Smooth muscle cell (in vitro differentiated cells): Measurements from ENCODE around the gene SAT1. TPM values are rescaled to one million over a fixed set of nuclear protein-coding genes. Genes with fewer than 3 reads are reported as not detected.

Experiments
- DNase-seq: peaks from one replicate; lab custom pipeline; 2025; ENCODE audit not compliant: unreplicated experiment; lab: John Stamatoyannopoulos, UW
- H2AFZ ChIP-seq: fragments of 200-600 bp; sonication (generic); 2 replicates; pipeline ENCODE4 v1.6.0; 2016; ENCODE audit warnings: antibody characterized with exemption, low read depth, mild to moderate bottlenecking
- H3F3A ChIP-seq: fragments of 200-600 bp; sonication (generic); 2 replicates; pipeline ENCODE4 v1.6.0; 2017; ENCODE audit warnings: antibody characterized with exemption, low read depth
- H3K27ac ChIP-seq: fragments of 200-600 bp; sonication (generic); 2 replicates; pipeline ENCODE4 v1.5.1; 2016; ENCODE audit warnings: low read depth, mild to moderate bottlenecking
- H3K27me3 ChIP-seq: fragments of 200-600 bp; sonication (generic); 2 replicates; pipeline ENCODE4 v1.6.1; 2016; ENCODE audit warnings: low read depth, mild to moderate bottlenecking
- H3K36me3 ChIP-seq: fragments of 200-600 bp; sonication (generic); 2 replicates; pipeline ENCODE4 v1.5.1; 2016; ENCODE audit warnings: low read depth
- H3K4me1 ChIP-seq: fragments of 200-600 bp; sonication (generic); 2 replicates; pipeline ENCODE4 v1.5.1; 2016; ENCODE audit warnings: low read depth
- H3K4me2 ChIP-seq: fragments of 200-600 bp; sonication (generic); 2 replicates; pipeline ENCODE4 v1.6.0; 2016; ENCODE audit warnings: mild to moderate bottlenecking
- H3K4me3 ChIP-seq: fragments of 200-600 bp; sonication (generic); 2 replicates; pipeline ENCODE4 v1.5.1; 2016; ENCODE audit warnings: mild to moderate bottlenecking
- H3K79me2 ChIP-seq: fragments of 200-600 bp; sonication (generic); 2 replicates; pipeline ENCODE4 v1.6.0; 2016; ENCODE audit warnings: low read depth, mild to moderate bottlenecking
- H3K9ac ChIP-seq: fragments of 200-600 bp; sonication (generic); 2 replicates; pipeline ENCODE4 v1.6.0; 2016; ENCODE audit warnings: low read depth
- H3K9me3 ChIP-seq: fragments of 200-600 bp; sonication (generic); replicated peaks from 2 replicates; pipeline ENCODE4 v1.5.1; 2016; ENCODE audit warnings: low read depth
- H4K20me1 ChIP-seq: fragments of 200-600 bp; sonication (generic); 2 replicates; pipeline ENCODE4 v1.6.0; 2016; ENCODE audit warnings: low read depth
- WGBS: methylation state at CpG from one replicate; pipeline ENCODE4 v1.1.7; 2016; ENCODE audit warnings: low lambda C conversion rate; 5-methylcytosine and 5-hydroxymethylcytosine counted together
- polyA plus RNA-seq: library from polyadenylated mRNA; unstranded; fragments of >200 nt; fragmentation: Nextera tagmentation; extraction: Ambion mirVana; gene quantifications from 2 replicates; pipeline ENCODE4 v1.2.1, GENCODE V29; 2016
- total RNA-seq: library from RNA; depleted of rRNA; stranded (reverse); fragments of >200 nt; gene quantifications from 2 replicates; pipeline ENCODE4 v1.2.3, GENCODE V29; 2014
- TF ChIP-seq, protein P1 (sequence below): fragments of 200-600 bp; sonication (generic); IDR thresholded peaks from 2 replicates; pipeline ENCODE4 v1.5.1; 2017; ENCODE audit warnings: borderline replicate concordance, mild to moderate bottlenecking, antibody characterized with exemption; ENCODE audit not compliant: insufficient read depth, poor library complexity, severe bottlenecking

SAT1 gene
- total and polyA plus RNA-seq, 2 experiments from 2014 or later, result 399 to 777 TPM

DNA sequence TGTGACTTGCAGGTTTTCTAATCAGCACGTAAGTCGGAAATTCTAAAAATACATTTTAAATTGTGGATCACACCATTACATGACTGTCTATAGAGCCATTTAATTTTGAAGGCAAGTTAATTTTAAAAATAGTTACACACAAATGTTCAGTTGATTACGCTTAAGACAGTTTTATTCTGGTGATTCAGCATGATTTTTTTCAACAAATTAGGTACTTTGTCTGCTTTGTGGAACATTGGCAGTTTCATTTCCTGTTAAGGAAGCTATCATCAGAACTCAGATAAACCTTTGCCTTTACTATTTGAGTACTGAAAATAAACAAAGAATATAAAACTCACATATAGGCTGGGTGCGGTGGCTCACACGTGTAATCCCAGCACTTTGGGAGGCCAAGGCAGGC, 19.5 kb downstream of the SAT1 start:
- Histone ChIP-seq H4K20me1 (no peaks in the 10 kb centered on the region), H3K27ac (no peak overlapping the region), H3K27me3 (no peaks in the 10 kb centered on the region), H3K36me3 (no peaks in the 10 kb centered on the region), H2AFZ (no peak overlapping the region), H3K9me3 (no peaks in the 10 kb centered on the region), H3K4me1 (peaks cover 28% of the 10 kb centered on the region), H3K4me2 (no peak overlapping the region), H3F3A (peaks cover 21% of the 10 kb centered on the region), H3K79me2 (no peaks in the 10 kb centered on the region), H3K4me3 (no peak overlapping the region), H3K9ac (no peak overlapping the region)
- TF ChIP-seq, protein P1, sequence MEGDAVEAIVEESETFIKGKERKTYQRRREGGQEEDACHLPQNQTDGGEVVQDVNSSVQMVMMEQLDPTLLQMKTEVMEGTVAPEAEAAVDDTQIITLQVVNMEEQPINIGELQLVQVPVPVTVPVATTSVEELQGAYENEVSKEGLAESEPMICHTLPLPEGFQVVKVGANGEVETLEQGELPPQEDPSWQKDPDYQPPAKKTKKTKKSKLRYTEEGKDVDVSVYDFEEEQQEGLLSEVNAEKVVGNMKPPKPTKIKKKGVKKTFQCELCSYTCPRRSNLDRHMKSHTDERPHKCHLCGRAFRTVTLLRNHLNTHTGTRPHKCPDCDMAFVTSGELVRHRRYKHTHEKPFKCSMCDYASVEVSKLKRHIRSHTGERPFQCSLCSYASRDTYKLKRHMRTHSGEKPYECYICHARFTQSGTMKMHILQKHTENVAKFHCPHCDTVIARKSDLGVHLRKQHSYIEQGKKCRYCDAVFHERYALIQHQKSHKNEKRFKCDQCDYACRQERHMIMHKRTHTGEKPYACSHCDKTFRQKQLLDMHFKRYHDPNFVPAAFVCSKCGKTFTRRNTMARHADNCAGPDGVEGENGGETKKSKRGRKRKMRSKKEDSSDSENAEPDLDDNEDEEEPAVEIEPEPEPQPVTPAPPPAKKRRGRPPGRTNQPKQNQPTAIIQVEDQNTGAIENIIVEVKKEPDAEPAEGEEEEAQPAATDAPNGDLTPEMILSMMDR, result no peak
- 74% methylated on average over 5 of the region's 5 CpGs for WGBS
- DNase-seq, result no peak

DNA sequence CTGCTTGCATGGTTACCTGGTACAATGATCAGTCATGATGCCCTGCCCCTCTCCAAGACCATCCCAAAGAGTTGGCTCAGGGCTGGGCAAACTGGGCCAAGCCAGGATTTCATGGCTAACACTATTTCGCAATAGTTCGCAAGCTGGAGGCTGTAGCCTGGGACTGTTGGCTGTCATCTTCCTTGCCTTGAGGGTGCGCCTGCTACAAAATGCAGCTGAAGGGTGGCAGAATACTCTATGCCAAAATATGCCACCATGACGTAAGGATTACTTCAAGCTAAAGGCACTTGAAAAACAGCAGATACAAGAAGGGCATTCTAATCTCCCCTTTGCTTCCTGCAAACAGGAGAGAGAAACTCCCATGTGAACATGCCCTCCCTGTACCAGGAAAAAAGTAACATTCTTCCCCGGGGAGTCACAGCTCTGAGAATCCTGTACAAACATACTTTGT, 21.0 kb downstream of the SAT1 start:
- peak overlapping the region; percentile 27 for H3K9ac ChIP-seq
- H2AFZ ChIP-seq, result peak overlapping the region; percentile 45
- H3K79me2 ChIP-seq, result no peaks in the 10 kb centered on the region
- peaks cover 21% of the 10 kb centered on the region for H3F3A ChIP-seq
- H3K9me3 ChIP-seq, result no peaks in the 10 kb centered on the region
- WGBS, result 55% methylated on average over 5 of the region's 5 CpGs
- no peak overlapping the region for H3K4me3 ChIP-seq
- no peaks in the 10 kb centered on the region for H3K27me3 ChIP-seq
- peaks cover 32% of the 10 kb centered on the region for H3K4me1 ChIP-seq
- no peak for DNase-seq
- no peaks in the 10 kb centered on the region for H3K36me3 ChIP-seq
- H4K20me1 ChIP-seq, result no peaks in the 10 kb centered on the region
- H3K27ac ChIP-seq, result peak overlapping the region; percentile 81
- TF ChIP-seq, protein P1, result no peak
- peak overlapping the region; percentile 12 for H3K4me2 ChIP-seq

GRCh38 chrX:23804578-23804977, 21.6 kb downstream of the SAT1 start:
- Histone ChIP-seq H2AFZ (peak overlapping the region; percentile 45), H3K4me3 (no peak overlapping the region), H3K4me1 (peaks cover 27% of the 10 kb centered on the region), H3K4me2 (peak overlapping the region; percentile 12), H4K20me1 (no peaks in the 10 kb centered on the region), H3K36me3 (no peaks in the 10 kb centered on the region), H3K79me2 (no peaks in the 10 kb centered on the region), H3F3A (peaks cover 21% of the 10 kb centered on the region), H3K9ac (peak overlapping the region; percentile 27), H3K27me3 (no peaks in the 10 kb centered on the region), H3K27ac (peak overlapping the region; percentile 81), H3K9me3 (no peaks in the 10 kb centered on the region)
- no peak for DNase-seq
- TF ChIP-seq, protein P1, result no peak
- 94% methylated on average over 3 of the region's 3 CpGs for WGBS

DNA sequence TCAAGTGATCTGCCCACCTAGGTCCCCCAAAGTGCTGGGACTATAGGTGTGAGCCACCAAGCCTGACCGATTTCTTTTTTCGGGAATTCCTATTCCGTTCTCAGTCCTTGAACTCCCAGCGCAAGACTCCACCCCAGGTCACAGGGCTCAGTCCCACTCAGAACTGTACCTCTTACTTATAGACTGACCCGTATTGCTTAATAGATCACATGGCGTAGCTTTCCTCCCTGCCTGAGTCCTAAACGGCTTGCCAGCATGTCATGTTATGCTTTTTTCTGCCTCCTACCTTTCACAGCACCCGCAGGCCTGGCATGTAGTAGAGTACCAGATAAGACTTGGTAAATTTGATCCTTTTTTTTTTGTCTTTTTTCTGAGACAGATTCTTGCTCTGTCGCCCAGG, 22.4 kb downstream of the SAT1 start:
- DNase-seq, result no peak
- no peak overlapping the region for H3K4me3 ChIP-seq
- H3K4me2 ChIP-seq, result no peak overlapping the region
- H3K9ac ChIP-seq, result no peak overlapping the region
- no peak overlapping the region for H2AFZ ChIP-seq
- TF ChIP-seq, protein P1, result no peak
- no peaks in the 10 kb centered on the region for H3K9me3 ChIP-seq
- peaks cover 23% of the 10 kb centered on the region for H3K4me1 ChIP-seq
- no peaks in the 10 kb centered on the region for H3K79me2 ChIP-seq
- peaks cover 21% of the 10 kb centered on the region for H3F3A ChIP-seq
- H3K36me3 ChIP-seq, result no peaks in the 10 kb centered on the region
- no peaks in the 10 kb centered on the region for H3K27me3 ChIP-seq
- no peak overlapping the region for H3K27ac ChIP-seq
- WGBS, result 94% methylated on average over 9 of the region's 9 CpGs
- no peaks in the 10 kb centered on the region for H4K20me1 ChIP-seq
